Skeletal muscle cell (primary cell): ENCODE measurements around the gene ANXA6.
A peak's percentile ranks its signal among the peaks of the same experiment; 100 is the strongest.

Source experiments
- DNase-seq: peaks from one replicate; pipeline ENCODE4 v3.0.0-alpha.2; 2010; ENCODE audit warnings: low read depth
- H3K4me3 ChIP-seq: 2 replicates; pipeline ENCODE4 v1.5.1; 2011; ENCODE audit warnings: low read depth, mild to moderate bottlenecking, control low read depth, low read length, moderate library complexity

Gene ANXA6

DNA sequence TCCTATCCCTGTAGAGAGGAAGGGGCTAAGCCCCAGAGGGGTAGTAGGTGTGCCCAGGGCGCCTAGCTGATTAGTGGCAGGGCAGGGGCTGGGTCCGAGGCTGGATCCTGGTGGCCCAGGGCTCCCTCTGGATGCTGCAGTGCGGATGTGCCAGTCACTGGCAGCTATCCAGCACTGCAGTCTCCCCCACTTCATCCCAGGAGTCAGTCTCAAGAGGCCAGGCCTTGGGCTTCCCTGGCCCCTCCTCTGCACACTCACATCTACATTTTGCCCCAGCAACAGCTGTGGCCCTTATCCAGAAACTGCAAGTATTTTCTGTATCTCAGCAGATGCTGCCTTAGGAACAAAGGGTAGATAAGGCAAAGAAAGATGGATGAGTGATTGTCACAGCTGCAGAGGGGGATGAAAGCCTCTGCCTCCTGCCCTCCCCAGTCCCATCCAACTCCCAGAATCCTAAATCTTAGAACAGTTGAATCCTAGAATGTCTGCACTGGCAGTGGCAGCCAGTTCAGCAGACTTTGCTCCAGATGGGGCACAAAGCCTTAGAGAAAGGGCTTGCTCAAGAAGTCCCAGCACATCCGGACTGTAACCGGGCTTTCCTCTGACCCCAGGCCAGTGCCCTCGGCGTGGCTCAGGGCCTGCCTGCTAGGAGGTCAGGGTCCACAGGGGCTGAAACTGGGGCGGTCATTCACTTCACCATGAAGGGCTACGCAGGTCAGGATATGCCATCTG, 1.6 kb downstream of the ANXA6 start:
- peak overlapping the region; percentile 97 for H3K4me3 ChIP-seq
- no peak for DNase-seq

GRCh38 chr5:151154931-151155774, 2.4 kb downstream of the ANXA6 start:
- no peak for DNase-seq
- H3K4me3 ChIP-seq, result peak overlapping the region; percentile 97

GRCh38 chr5:151153766-151154272, 3.8 kb downstream of the ANXA6 start:
- H3K4me3 ChIP-seq, result no peak overlapping the region
- no peak for DNase-seq

- no peak overlapping the region for H3K4me3 ChIP-seq
These were observed 4.3 kb downstream of the ANXA6 start for GRCh38 chr5:151153300-151153699.

DNA sequence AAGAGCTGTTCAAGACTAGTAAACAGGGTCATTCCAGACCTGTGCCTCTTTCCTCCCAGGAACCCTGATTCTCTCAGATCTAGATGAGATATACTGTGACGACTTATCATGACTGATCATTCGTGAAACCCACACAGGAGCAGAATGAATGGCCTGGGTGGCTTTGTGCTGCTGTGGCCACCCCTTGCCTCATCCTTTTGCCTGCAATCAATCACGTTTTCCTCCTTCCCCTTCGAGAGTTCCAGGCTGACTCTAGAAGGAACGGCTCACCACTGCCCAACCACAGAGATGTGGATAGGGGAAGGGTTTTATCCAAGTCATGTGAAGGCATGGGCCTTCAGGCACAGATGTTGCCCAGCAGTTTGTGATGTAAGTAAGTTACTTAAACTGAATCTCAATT, 5.8 kb downstream of the ANXA6 start:
- no peak for DNase-seq
- no peak overlapping the region for H3K4me3 ChIP-seq

More at GRCh38 chr5:151153300-151153699, 4.3 kb downstream of the ANXA6 start:
- DNase-seq, result no peak

DNA sequence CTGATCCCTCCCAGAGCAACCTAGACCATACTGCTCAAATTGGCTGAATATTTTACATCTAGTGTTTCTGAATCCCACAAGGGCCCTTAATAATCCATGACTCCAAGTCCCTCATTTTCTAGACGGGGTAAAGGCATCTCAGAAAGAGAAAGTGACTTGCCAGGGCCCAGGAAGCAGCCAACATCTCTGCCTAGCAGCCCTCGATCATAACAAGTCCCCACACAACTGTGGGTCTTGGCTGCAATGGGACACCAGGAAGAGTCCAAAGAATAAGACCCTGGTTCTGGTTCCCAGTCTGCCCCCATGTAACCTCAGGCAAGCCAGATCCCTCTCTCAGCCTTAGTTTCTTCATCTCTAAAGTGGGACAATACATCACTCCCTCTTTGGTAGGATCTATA, 6.3 kb downstream of the ANXA6 start:
- DNase-seq, result no peak
- H3K4me3 ChIP-seq, result no peak overlapping the region

GRCh38 chr5:151150471-151151262, 6.9 kb downstream of the ANXA6 start:
- DNase-seq, result no peak

DNA sequence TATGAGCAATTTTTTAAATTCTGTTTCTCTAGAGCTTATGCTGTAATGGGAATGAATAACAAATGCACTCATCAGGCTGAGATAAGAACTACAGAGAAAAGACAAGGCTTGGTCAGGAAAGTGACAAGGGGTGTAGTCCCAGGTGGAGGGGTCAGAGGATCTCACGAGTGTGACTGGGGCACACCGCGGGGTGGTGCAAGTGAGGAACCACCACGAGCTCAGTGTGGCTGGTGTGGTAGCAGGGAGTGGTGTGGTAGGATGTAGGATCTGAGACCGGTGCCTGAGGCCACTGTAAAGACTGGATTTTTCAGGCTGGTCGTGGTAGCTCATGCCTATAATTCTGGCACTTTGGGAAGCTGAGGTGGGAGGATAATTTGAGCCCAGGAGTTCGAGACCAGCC, 9.0 kb downstream of the ANXA6 start:
- H3K4me3 ChIP-seq, result no peak overlapping the region
- DNase-seq, result no peak

More at GRCh38 chr5:151150471-151151262, 6.9 kb downstream of the ANXA6 start:
- H3K4me3 ChIP-seq, result no peak overlapping the region

- H3K4me3 ChIP-seq, result no peak overlapping the region
- no peak for DNase-seq
These were observed 10.5 kb downstream of the ANXA6 start for GRCh38 chr5:151147033-151147432.

- no peak for DNase-seq
- no peak overlapping the region for H3K4me3 ChIP-seq
These were observed 11.5 kb downstream of the ANXA6 start for GRCh38 chr5:151146061-151146460.

GRCh38 chr5:151144922-151145321, 12.7 kb downstream of the ANXA6 start:
- H3K4me3 ChIP-seq, result no peak overlapping the region
- DNase-seq, result no peak

DNA sequence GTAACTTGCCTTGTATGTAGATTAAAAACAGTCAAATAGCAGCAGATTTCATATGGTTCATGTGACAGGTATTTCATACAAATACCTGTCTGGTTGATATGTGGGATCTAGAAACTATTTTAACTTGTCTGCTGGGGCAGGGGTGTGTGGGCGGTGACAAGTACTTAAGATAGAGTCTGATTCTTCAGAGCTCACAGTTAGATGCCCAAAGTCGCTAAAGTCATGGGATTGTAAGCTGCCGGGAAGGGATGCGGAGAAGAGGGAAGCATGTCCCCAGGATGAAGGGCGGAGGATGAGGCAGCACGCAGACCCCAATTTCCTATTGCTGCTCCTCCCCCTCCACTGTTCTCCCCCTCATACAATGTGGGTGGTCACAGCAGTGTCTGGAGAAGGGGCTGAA, 13.3 kb downstream of the ANXA6 start:
- H3K4me3 ChIP-seq, result no peak overlapping the region
- DNase-seq, result no peak

- DNase-seq, result no peak
- no peak overlapping the region for H3K4me3 ChIP-seq
These were observed 13.9 kb downstream of the ANXA6 start for GRCh38 chr5:151143645-151144044.

- no peak for DNase-seq
- no peak overlapping the region for H3K4me3 ChIP-seq
These were observed 14.6 kb downstream of the ANXA6 start for GRCh38 chr5:151142933-151143332.

DNA sequence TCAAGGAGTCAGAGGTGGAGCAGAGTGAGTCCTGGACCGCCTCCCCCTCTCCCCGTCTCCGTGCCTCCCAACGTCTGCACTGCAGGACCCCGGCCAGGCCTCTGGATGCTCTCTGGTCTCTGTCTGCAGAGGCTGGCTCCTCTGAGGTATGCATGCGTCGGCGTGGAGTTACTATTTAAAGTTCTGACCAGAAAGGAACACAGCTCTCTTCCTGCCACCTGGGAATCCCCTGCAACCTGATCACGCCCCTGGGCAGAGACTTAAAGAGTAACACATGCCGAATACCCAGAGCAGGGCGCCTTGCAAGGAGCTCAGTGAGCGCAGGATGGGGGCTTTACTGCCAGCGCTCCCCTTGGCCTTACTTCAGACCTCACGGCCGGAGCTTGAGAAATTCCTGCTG, 16.0 kb downstream of the ANXA6 start:
- no peak overlapping the region for H3K4me3 ChIP-seq
- no peak for DNase-seq

- no peak for DNase-seq
- no peak overlapping the region for H3K4me3 ChIP-seq
These were observed 16.7 kb downstream of the ANXA6 start for GRCh38 chr5:151140686-151141459.

DNA sequence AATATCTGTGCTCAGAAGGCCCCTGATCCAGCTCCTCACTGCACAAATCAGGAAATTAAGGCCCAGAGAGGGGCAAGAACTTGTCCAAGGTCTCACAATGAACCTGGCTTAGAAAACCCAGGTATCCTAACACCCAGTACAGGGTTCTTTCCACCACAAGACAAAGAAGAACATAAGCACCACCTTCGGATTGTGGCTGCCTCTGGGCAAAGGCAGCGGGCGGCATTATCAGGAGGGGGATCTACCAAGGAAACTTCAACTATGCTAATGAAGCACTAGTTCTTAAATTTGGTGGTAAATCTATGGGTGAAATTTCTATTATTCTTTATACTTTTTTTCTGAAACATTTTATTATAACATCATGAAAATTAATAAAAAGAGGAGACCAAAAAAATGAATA, 17.9 kb downstream of the ANXA6 start:
- H3K4me3 ChIP-seq, result no peak overlapping the region
- DNase-seq, result no peak

GRCh38 chr5:151139015-151139414, 18.6 kb downstream of the ANXA6 start:
- DNase-seq, result no peak
- no peak overlapping the region for H3K4me3 ChIP-seq

- no peak for DNase-seq
- H3K4me3 ChIP-seq, result no peak overlapping the region
These were observed 19.5 kb downstream of the ANXA6 start for GRCh38 chr5:151138114-151138513.
